Body of pancreas (tissue), 4 donors: ENCODE data around the gene VIT. TPM values are rescaled to one million over a fixed set of nuclear protein-coding genes. Genes with fewer than 3 reads are reported as not detected.

Source experiments
- ATAC-seq: fragments of 150-250 bp; one replicate; pipeline ENCODE4 v1.9.1; 2016
- DNase-seq, 4 donors: peaks; one replicate each; pipeline ENCODE4 v3.0.0-alpha.2; 2019
- H3K27ac ChIP-seq, 4 donors: fragments of 200-600 bp; sonication (generic); 1 replicate in 3 of 4; 2 replicates in 1 of 4; pipeline versions ENCODE4 v1.5.1 to v1.6.1; 2016 to 2019; ENCODE audit warnings: mild to moderate bottlenecking in 1 of 4, mixed read lengths in 1 of 4, moderate library complexity in 1 of 4
- H3K27me3 ChIP-seq, 2 donors: fragments of 200-600 bp; sonication (generic); one replicate each; pipeline ENCODE4 v1.6.0; 2016; ENCODE audit warnings: mild to moderate bottlenecking in 1 of 2
- H3K36me3 ChIP-seq, 2 donors: fragments of 200-600 bp; sonication (generic); replicated peaks in 1 of 2; 2 replicates each; pipeline ENCODE4 v1.5.1; 2016; ENCODE audit warnings: low read depth in 2 of 2; ENCODE audit not compliant: insufficient read depth in 1 of 2
- H3K4me1 ChIP-seq: fragments of 200-600 bp; sonication (generic); one replicate; pipeline ENCODE4 v1.6.0; 2016
- H3K4me3 ChIP-seq, 2 donors: fragments of 200-600 bp; sonication (generic); 1 replicate in 1 of 2; 2 replicates in 1 of 2; pipeline ENCODE4 v1.5.1; 2016 to 2019
- H3K9me3 ChIP-seq, 3 donors: fragments of 200-600 bp; sonication (generic); 1 replicate in 2 of 3; 2 replicates in 1 of 3; pipeline ENCODE4 v1.5.1; 2016
- POLR2A ChIP-seq, 3 donors: fragments of 450-650 bp; IDR thresholded peaks; one replicate each; pipeline ENCODE4 v1.6.1; 2016; ENCODE audit warnings: antibody characterized with exemption in 3 of 3, mild to moderate bottlenecking in 2 of 3
- WGBS, 2 donors: methylation state at CpG; one replicate each; pipeline ENCODE4 v1.1.5; 2017; 5-methylcytosine and 5-hydroxymethylcytosine counted together
- intact Hi-C: fragments of 100-400 bp; cut with DNase I; formaldehyde crosslinking; loops from one replicate; pipeline ENCODE4 v1.15.1; 2023
- total RNA-seq, 2 donors: library from RNA; depleted of rRNA; stranded (reverse); fragments of >200 nt; gene quantifications; one replicate each; pipeline ENCODE4 v1.1.0, GENCODE V29; 2016
- TF ChIP-seq, protein P1 (sequence below), 7 experiments: fragments of 450-650 bp in 4 of 7; fragments of 200-600 bp in 3 of 7; sonication (generic) in 3 of 7; IDR thresholded peaks; one replicate each; pipeline ENCODE4 v1.5.1; 2016 to 2019; ENCODE audit warnings: antibody characterized with exemption in 7 of 7

VIT gene
- total RNA-seq, 2 donors from 2014 or later: 0.99 to 2.6 TPM

DNA sequence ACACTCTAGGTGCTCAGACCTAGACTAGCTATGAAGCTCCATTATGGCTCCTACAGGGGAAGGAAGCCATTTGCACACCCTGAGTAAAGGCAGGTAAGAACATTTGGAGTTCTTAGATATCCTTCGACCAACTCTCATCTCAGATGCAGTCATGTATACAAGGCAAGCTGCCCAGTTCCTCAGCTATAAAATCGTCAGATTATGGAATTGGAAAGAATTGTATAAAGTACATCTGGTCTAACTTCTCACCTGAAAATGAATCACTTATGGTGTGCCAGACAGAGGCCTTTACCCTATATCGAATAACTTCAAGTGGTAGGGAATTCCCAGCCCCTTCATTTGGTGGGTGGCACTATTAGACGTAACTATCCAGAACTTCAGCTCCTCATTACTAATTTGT is 79.3 kb downstream of the VIT start:
- intact Hi-C loops: no loop called here
- WGBS, 2 donors: 69 to 80% methylated on average over 4 of the region's 4 CpGs

DNA sequence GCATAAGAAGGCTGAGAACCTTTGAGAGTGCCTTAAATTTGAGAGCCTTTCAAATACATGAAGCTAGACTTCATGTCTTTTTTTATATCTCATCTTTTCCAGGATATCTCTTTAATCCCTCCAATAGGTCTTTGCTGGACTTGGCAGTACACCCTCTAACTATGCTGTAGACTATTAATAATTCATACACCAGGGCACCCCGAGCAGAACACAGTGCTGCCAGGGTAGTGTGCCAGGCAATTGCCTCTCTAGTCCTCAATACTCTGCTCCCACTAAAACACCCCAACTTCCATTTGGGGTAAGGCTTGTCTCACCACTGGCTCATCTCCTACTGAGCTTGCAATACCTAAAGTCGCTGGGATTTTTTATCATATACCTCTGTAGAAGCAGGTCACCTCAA is 80.8 kb downstream of the VIT start:
- 31 to 35% methylated on average over 2 of the region's 2 CpGs for WGBS, 2 donors
- Histone ChIP-seq H3K4me1 (peaks cover 3% of the 10 kb centered on the region), H3K27ac (no peak overlapping the region), H3K27me3 (no peaks in the 10 kb centered on the region), H3K9me3 (no peaks in the 10 kb centered on the region), H3K4me3 (no peak overlapping the region), H3K36me3 (no peaks in the 10 kb centered on the region)
- no peak for ATAC-seq
- intact Hi-C loops: no loop called here
- no peak for TF ChIP-seq POLR2A (IDR thresholded peaks at IDR 0.05)
- TF ChIP-seq, protein P1, sequence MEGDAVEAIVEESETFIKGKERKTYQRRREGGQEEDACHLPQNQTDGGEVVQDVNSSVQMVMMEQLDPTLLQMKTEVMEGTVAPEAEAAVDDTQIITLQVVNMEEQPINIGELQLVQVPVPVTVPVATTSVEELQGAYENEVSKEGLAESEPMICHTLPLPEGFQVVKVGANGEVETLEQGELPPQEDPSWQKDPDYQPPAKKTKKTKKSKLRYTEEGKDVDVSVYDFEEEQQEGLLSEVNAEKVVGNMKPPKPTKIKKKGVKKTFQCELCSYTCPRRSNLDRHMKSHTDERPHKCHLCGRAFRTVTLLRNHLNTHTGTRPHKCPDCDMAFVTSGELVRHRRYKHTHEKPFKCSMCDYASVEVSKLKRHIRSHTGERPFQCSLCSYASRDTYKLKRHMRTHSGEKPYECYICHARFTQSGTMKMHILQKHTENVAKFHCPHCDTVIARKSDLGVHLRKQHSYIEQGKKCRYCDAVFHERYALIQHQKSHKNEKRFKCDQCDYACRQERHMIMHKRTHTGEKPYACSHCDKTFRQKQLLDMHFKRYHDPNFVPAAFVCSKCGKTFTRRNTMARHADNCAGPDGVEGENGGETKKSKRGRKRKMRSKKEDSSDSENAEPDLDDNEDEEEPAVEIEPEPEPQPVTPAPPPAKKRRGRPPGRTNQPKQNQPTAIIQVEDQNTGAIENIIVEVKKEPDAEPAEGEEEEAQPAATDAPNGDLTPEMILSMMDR (IDR thresholded peaks at IDR 0.05): no peak
- no peak for DNase-seq

More for the DNA sequence above, 79.3 kb downstream of the VIT start:
- H3K27ac ChIP-seq: no peak overlapping the region
- ATAC-seq (no peak), DNase-seq (no peak)
- TF ChIP-seq, protein P1 (IDR thresholded peaks at IDR 0.05): no peak
- TF ChIP-seq POLR2A (IDR thresholded peaks at IDR 0.05): no peak
- no peak overlapping the region for H3K4me3 ChIP-seq
- H3K36me3 ChIP-seq: no peaks in the 10 kb centered on the region
- no peaks in the 10 kb centered on the region for H3K27me3 ChIP-seq
- H3K4me1 ChIP-seq: peaks cover 3% of the 10 kb centered on the region
- no peaks in the 10 kb centered on the region for H3K9me3 ChIP-seq

DNA sequence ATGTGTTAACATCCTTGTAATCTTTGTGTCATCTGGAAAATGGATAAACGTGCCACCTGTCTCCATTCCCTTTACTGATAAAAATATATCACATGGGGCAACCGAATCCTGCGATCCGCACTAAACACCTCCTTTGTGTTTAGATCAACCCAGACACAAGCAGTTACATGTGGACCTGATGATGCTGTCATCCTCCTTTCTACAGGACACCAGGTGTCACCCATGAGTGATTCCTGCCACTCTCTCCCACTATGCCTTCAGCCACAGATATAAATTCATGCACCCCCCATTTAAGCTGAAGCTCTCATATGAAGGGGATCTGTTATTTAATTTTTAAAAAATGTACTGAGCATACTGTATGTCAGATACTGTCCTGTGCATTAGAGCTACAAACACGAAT is 81.3 kb downstream of the VIT start:
- no peak overlapping the region for H3K4me3 ChIP-seq
- no peaks in the 10 kb centered on the region for H3K36me3 ChIP-seq
- H3K27ac ChIP-seq: no peak overlapping the region
- peaks cover 3% of the 10 kb centered on the region for H3K4me1 ChIP-seq
- intact Hi-C loops: no loop called here
- 33 to 40% methylated on average over 5 of the region's 5 CpGs for WGBS, 2 donors
- TF ChIP-seq, protein P1 (IDR thresholded peaks at IDR 0.05): no peak
- no peak for TF ChIP-seq POLR2A (IDR thresholded peaks at IDR 0.05)
- H3K9me3 ChIP-seq: no peaks in the 10 kb centered on the region
- DNase-seq (no peak), ATAC-seq (no peak)
- H3K27me3 ChIP-seq: no peaks in the 10 kb centered on the region

DNA sequence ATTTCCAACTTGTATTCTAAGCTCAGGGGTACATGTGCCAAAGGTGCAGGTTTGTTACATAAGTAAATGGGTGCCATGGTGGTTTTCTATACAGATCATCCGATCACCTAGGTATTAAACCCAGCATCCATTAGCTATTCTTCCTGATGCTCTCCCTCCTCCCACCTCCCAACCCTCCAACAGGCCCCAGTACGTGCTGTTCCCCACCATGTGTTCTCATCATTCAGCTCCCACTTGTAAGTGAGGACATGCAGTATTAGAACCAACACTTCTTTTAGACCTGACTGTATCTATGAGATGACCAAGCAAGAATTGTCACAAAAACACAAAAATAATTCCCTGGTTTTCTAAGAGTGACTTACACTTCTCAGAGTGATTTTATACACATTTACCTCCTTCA is 83.0 kb downstream of the VIT start:
- Histone ChIP-seq H3K4me3 (no peak overlapping the region), H3K4me1 (peaks cover 3% of the 10 kb centered on the region), H3K27me3 (no peaks in the 10 kb centered on the region), H3K9me3 (no peaks in the 10 kb centered on the region), H3K36me3 (no peaks in the 10 kb centered on the region), H3K27ac (no peak overlapping the region)
- TF ChIP-seq, protein P1 (IDR thresholded peaks at IDR 0.05): no peak
- DNase-seq (no peak), ATAC-seq (no peak)
- intact Hi-C loops: no loop called here
- 74 to 78% methylated on average over 2 of the region's 2 CpGs for WGBS, 2 donors

DNA sequence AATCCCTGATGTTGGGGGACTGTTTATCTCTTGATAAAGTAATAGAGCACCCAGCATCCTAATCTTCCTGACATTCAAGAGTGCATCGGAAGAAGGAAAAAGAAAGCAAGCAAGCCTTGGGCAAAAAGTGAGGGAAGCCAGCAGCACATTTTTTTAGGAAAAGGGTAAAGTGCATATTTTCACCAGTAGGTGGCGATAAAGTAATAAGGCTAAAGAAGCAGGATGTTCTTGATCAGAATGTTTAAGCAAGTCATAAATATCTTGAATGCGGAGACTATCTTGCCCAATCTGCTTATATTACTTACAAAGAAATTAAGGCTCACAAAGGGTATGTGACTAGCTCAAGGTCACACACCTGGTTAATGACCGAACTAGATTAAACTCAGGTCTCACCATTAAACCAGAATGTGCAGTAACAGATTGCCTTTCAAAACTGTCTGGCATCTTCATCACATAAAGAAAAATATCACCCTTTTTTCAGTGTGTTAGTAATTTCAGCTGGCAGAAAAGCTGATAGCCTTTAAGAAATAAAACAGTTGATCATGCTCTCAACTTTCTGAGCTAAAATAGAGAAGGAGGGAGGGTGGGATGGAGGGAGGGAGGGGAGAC is 83.8 kb downstream of the VIT start:
- 0 to 1% methylated on average over 4 of the region's 4 CpGs for WGBS, 2 donors
- H3K4me3 ChIP-seq: no peak overlapping the region
- intact Hi-C loops: no loop called here

More for the DNA sequence above, 83.8 kb downstream of the VIT start:
- Histone ChIP-seq H3K27me3 (no peaks in the 10 kb centered on the region), H3K27ac (no peak overlapping the region), H3K9me3 (no peaks in the 10 kb centered on the region), H3K4me1 (peaks cover 3% of the 10 kb centered on the region), H3K36me3 (no peaks in the 10 kb centered on the region)
- peak; percentile 58 for ATAC-seq
- no peak for DNase-seq
- no peak for TF ChIP-seq POLR2A (IDR thresholded peaks at IDR 0.05)
- TF ChIP-seq, protein P1 (IDR thresholded peaks at IDR 0.05): peak; percentile 60 to 84 (median 73)
